HepG2 (cell line): ENCODE measurements around the gene CALY. TPM values are rescaled to one million over a fixed set of nuclear protein-coding genes. Genes with fewer than 3 reads are reported as not detected.

Experiments
- ATAC-seq: fragments of 200-7000 bp; cut with Tn5 transposase; 3 replicates; pipeline ENCODE4 v1.9.1; 2020; ENCODE audit warnings: mild to moderate bottlenecking, moderate library complexity
- BruUV-seq: library from RNA; stranded (reverse); fragments of 400-500 nt; replicated peaks from 2 replicates; lab custom pipeline; 2021; lab: Mats Ljungman, UMichigan
- CTCF ChIA-PET: fragments of 300-600 bp; formaldehyde crosslinking; extraction: SDS; loops from one replicate; lab custom pipeline; 2021; ENCODE audit warnings: low total read pairs, inconsistent platforms, low intra/inter-chr PET ratio; lab: Yijun Ruan, JAX
- POLR2A ChIA-PET: fragments of 350-600 bp; sonication (Branson Sonifier 250); formaldehyde crosslinking; loops from one replicate; lab custom pipeline; 2020; ENCODE audit warnings: antibody characterized with exemption, inconsistent platforms; lab: Yijun Ruan, JAX
- DNase-seq: peaks from one replicate; pipeline ENCODE4 v3.0.0-alpha.2; 2015; ENCODE audit warnings: low spot score
- FAIRE-seq: peaks from 3 replicates; lab custom pipeline; 2011; peaks lifted over from hg19 to GRCh38; lab: Jason Lieb, UNC
- H2AFZ ChIP-seq: one replicate; pipeline ENCODE4 v1.6.1; 2011; ENCODE audit warnings: low read length, inconsistent platforms
- H3K27ac ChIP-seq: fragments of 300-600 bp; 3 replicates; pipeline ENCODE4 v1.8.0; 2011; ENCODE audit warnings: mixed run types, mild to moderate bottlenecking, mixed read lengths, low read length, inconsistent platforms; ENCODE audit not compliant: insufficient read depth; ENCODE audit errors: extremely low read length
- H3K27me3 ChIP-seq, 2 experiments: fragments of 200-600 bp in 1 of 2; 2 replicates in 1 of 2; 3 replicates in 1 of 2; pipeline versions ENCODE4 v1.6.0 to v1.8.0; 2011; ENCODE audit warnings: low read length in 2 of 2, mild to moderate bottlenecking in 2 of 2, moderate library complexity in 2 of 2, inconsistent platforms in 1 of 2; ENCODE audit not compliant: insufficient read depth in 2 of 2, control insufficient read depth in 1 of 2
- H3K36me3 ChIP-seq, 2 experiments: fragments of 200-600 bp in 1 of 2; replicated peaks in 1 of 2; 2 replicates in 1 of 2; 3 replicates in 1 of 2; pipeline versions ENCODE4 v1.5.1 to v1.8.0; 2011; ENCODE audit warnings: low read length in 2 of 2, inconsistent platforms in 1 of 2; ENCODE audit not compliant: insufficient read depth in 2 of 2, control insufficient read depth in 1 of 2
- H3K4me1 ChIP-seq: 2 replicates; pipeline ENCODE4 v1.5.1; 2012; ENCODE audit warnings: low read length, inconsistent platforms; ENCODE audit not compliant: insufficient read depth
- H3K4me2 ChIP-seq: 2 replicates; pipeline ENCODE4 v1.6.0; 2011; ENCODE audit warnings: low read depth, low read length, inconsistent platforms
- H3K4me3 ChIP-seq, 3 experiments: fragments of 200-600 bp in 1 of 3; sonication (generic), shearing (Covaris generic) in 1 of 3; replicated peaks in 1 of 3; 2 replicates each; pipeline ENCODE4 v1.5.1; 2011 to 2016; ENCODE audit warnings: low read length in 3 of 3, inconsistent platforms in 2 of 3, low read depth in 2 of 3, mild to moderate bottlenecking in 2 of 3, control low read depth in 1 of 3, mixed read lengths in 1 of 3; ENCODE audit not compliant: insufficient read depth in 1 of 3
- H3K79me2 ChIP-seq: one replicate; pipeline ENCODE4 v1.6.1; 2011; ENCODE audit warnings: low read length, inconsistent platforms; ENCODE audit not compliant: insufficient read depth
- H3K9ac ChIP-seq: 2 replicates; pipeline ENCODE4 v1.6.0; 2011; ENCODE audit warnings: mild to moderate bottlenecking, low read depth, low read length, inconsistent platforms; ENCODE audit not compliant: insufficient read depth
- H3K9me3 ChIP-seq: 2 replicates; pipeline ENCODE4 v1.5.1; 2012; ENCODE audit warnings: mild to moderate bottlenecking, low read length
- H4K20me1 ChIP-seq: 2 replicates; pipeline ENCODE4 v1.6.0; 2011; ENCODE audit warnings: inconsistent platforms, mild to moderate bottlenecking, low read length, moderate library complexity; ENCODE audit not compliant: insufficient read depth
- AHDC1 ChIP-seq: sonication (generic); formaldehyde crosslinking; IDR thresholded peaks from 2 replicates; pipeline ENCODE4 v1.5.1; 2020; ENCODE audit warnings: mild to moderate bottlenecking, missing genetic modification reagents, borderline replicate concordance
- WGBS: methylation state at CpG from one replicate; pipeline ENCODE4 v1.1.6; 2017; ENCODE audit warnings: low lambda C conversion rate; 5-methylcytosine and 5-hydroxymethylcytosine counted together
- in situ Hi-C: cut with HindIII; loops from 2 replicates; pipeline ENCODE4 v1.10.0; 2017; ENCODE audit warnings: low pct_unique_long_range_greater_than_20kb; ENCODE audit not compliant: extremely low pct_ligation_motif_present
- intact Hi-C: fragments of 100-400 bp; cut with micrococcal nuclease; formaldehyde crosslinking; loops from one replicate; pipeline ENCODE4 v1.10.0; 2022; ENCODE audit not compliant: unreplicated experiment
- polyA plus RNA-seq, 8 experiments: library from polyadenylated mRNA; depleted of rRNA in 3 of 8; stranded (reverse) in 7 of 8; unstranded in 1 of 8; fragments of >200 nt; fragmentation: Illumina TruSeq in 4 of 8; extraction: Trizol in 4 of 8; gene quantifications; 2 replicates each; pipeline versions ENCODE4 v1.2.1 to v1.2.3, GENCODE V29; 2011 to 2016; ENCODE audit warnings: low read depth in 4 of 8, missing spikeins in 1 of 8, mixed read lengths in 1 of 8; ENCODE audit not compliant: insufficient read depth in 1 of 8
- total RNA-seq, 5 experiments: library from RNA; depleted of rRNA; stranded (reverse); fragments of >200 nt; fragmentation: Illumina TruSeq; extraction: Trizol; gene quantifications; 2 replicates each; pipeline ENCODE4 v1.2.3, GENCODE V29; 2016; ENCODE audit warnings: low read depth in 1 of 5

Gene CALY
- total and polyA plus RNA-seq, 2 of the 13 experiments (the other 11 are each of a cell fraction or from before 2014, with no cell fraction given) = 0.08 TPM; not detected in 1

- ChIA-PET POLR2A (interaction anchor here (2.0 to 4.5 kb wide), 2 partner anchors 21 to 31 kb away, joined by 9 to 31 read pairs; partner anchors contain the start of genes FUOM and PRAP1), CTCF (no interaction called here)
- TF ChIP-seq AHDC1 = no peak
- TF ChIP-seq, all 625 proteins: peak for 0
- Histone ChIP-seq H3K9me3 (no peaks in the 10 kb centered on the region), H2AFZ (no peak overlapping the region), H3K4me2 (no peak overlapping the region), H3K4me3 (no peak overlapping the region; a peak in 1 of 6 replicates), H4K20me1 (no peaks in the 10 kb centered on the region), H3K27me3 (peaks cover 6 to 59% of the 10 kb centered on the region in 2 experiments), H3K9ac (no peak overlapping the region), H3K79me2 (no peaks in the 10 kb centered on the region), H3K36me3 (no peaks in the 10 kb centered on the region), H3K4me1 (peaks cover 29% of the 10 kb centered on the region), H3K27ac (no peak overlapping the region)
- FAIRE-seq (no peak), DNase-seq (no peak), ATAC-seq (no peak)
- in situ Hi-C loops (no loop called here), intact Hi-C loops (loop anchor here (10.0 kb wide), 1 partner anchor 48 kb away; the partner anchor contains the start of genes ECHS1 and PAOX)
- 45% methylated on average over 21 of the region's 28 CpGs for WGBS
- BruUV-seq = no TSS peak
Observed at GRCh38 chr10:133326745-133327650, 9.7 kb downstream of the CALY start.
